C1 segment of cervical spinal cord (tissue), 14 donors: Measurements from ENCODE around the gene CA5A.
A peak's percentile ranks its signal among the peaks of the same experiment; 100 is the strongest.
"Not testable (repeated sequence)": the region's sequence is repeated elsewhere in the genome, so short reads cannot be mapped to it uniquely, and the experiment has no call there.

ENCODE experiments used
- DNase-seq, 14 donors: peaks; one replicate each; lab custom pipeline; 2025; lab: John Stamatoyannopoulos, UW

The CA5A gene

DNA sequence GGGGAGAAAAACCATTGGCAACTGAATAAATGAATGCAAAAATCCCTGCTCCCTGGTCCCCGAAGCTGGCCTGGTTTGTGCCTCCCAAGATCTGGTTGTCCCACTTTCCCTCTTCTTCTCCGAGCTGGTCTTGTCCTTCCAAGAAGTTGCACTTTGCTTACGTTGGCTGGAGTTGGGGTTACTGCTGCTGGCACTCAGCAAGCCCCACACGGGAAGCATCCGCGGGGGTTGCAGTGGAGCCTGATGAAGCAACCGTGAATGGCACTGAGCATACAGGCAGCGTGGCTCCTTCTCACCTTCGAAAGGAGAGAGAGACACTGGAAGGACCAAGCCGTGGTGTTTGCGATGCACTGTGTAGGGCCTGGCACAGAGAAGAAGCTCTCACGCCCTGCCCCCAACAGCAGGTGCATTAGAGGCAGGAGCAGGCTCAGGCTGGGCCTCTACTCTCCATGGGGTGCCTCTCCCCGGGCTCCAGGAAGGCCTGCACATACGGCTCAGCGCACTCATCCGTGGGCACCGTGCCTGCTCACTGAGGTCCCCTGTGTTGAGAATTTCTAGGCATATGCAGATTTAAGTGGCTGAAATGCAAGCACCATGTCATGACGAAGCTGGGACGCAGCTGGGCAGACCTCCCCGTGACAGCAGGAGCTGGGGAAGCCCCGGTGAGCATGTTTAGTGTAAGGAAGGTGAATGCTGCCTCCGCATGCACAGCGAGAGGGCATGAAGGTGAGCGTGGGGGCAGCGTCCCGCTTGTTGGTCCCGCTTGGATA is 12.1 kb downstream of the CA5A start:
- peak in 1 of 14 donors; percentile 33 for DNase-seq

DNA sequence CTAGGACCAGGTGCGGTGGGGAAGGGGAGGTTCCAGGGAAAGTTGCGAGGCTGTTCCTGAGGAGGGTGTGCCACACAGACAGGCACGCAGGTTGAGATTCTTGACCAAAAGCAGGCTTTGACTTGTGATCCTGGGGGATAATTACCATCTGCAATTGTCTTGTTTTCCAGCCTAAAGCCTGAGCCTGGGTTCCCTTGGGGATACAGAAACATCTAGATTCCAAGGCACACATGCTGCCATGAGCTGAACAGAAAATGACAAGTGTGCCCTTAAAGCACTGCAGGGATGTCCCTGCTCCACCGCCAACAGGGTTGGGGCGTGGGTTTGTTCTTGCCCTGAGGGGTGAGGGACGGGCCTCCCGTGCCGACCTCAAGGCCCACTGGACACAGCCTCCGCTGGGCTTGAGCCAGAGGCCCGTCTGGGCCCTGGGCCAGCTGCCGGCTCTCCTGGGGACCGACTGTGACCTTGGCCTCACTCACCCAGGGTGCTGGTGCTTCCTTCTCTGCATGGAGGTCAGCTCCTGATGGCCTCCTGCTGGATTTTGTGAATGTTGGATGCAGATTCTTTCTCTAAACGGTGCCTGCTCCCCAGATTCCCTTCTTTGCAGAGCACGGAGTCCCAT is 14.0 kb downstream of the CA5A start:
- no peak for DNase-seq

DNA sequence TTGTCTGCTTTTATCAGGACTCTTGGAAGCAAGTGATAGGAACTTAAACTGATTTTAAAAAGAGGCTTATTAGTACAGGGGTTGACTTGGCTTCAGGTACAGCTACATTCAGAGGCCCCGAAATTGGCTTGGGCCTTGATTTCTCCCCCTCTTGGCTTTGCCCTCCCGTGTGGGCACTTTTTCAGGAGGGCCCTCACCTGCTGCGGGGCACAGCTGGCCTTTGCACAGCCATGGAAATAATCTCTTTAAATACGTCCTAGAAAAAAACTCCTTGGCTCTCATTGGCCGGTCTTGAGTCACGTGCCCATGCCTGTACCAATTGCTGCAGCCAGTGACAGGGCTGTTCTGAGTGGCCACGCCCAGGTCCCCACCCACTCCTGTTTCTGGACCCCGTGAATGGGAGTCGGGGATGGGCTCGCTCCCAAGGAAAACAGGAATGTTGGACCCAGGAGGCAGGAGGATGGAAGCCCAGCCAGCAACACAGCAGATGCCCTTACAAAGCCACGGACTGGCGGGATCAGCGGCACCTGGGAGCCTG is 15.0 kb downstream of the CA5A start:
- peak in 2 of 14 donors; percentile 59 to 96 for DNase-seq

DNA sequence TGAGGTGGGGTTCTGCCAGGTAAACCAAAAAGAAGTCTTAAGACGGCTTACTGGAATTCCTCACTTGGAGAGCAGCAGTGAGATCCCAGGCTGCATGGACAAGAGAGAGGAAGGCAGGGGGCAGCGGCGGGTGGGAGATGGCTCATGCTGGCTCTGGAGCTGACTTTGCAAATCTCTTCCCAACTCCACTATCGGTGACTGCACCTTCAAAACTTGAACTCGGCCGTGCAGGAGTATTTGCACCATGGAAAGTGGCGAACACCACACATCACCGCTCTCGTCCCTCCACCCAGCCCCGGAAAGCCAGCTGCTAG is 16.7 kb downstream of the CA5A start:
- DNase-seq = no peak

DNA sequence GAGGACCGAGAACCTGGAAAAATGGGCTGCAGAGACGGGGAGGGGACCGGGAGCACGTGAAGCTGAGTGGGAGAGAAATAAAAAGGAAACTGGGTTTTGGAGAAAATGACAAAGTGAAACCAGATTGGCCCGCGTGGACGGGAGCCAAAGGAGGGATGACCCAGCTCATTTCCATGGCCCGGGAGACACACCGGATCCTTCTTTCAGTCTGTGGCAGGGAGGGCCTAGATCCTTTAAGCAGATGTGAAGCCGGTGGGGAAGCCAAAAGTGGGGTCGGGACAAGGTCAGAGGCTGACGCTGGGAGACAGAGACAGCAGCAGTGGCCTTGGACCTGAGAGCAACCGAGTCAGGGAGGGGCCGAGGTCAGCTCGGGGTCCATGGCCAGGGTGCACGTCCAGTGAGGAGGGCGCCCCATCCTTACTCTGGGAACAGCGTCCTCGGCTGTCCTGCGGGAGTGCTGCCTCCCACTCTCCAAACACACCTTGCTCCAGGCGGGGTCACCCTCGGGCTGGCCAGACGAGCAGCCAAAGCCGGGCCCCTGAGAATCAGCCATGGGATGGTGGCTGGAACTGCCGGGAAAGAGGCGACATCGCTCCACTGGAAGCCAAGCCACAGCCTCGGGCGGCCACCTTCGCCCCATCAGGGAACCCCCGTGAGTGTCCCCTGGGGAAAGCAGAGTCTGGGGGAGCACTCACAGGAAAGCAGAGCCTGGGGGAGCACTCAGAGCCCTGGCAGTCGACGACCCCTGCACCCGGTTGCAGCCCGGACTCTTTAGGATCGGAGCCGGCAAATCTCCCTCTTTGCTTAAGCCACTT is 17.3 kb downstream of the CA5A start:
- peak in 6 of 14 donors; percentile 27 to 50 (median 28) for DNase-seq

DNA sequence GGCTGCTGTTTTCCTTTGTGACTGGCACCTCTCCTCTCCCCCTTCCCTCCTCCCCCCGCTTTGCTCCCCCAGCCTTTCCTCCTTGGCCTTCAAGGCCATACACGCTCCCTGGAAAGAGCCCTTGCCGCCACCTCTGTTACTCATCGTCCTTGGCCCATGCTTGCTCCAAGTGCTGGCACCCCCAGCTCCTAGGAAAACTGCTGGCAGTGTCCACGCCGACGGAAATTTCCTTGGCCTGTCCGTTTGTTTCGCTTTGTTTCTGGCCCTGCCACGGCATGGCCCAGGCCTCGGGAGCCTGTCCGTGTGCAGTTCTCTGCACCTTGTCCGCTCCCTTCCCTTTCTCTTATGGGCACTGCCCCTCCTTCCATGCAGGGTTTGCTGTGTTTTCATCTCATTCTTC is 18.0 kb downstream of the CA5A start:
- DNase-seq = peak in 8 of 14 donors; percentile 18 to 81 (median 39)

DNA sequence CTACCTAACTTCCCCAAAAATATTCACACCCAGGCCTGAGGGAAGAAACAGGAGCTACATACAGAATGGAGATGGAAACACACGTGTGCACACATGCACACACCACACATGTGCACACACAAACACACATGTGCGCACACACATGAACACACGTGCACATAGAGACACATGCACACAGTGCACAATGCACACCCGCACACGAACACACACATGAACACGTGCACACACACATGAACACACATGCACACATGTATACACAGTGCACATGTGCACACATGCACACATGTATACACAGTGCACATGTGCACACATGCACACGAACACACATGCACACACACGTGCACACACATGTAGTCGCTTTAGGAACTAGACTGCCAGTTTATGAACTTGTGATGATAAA is 18.8 kb downstream of the CA5A start:
- no peak for DNase-seq

DNA sequence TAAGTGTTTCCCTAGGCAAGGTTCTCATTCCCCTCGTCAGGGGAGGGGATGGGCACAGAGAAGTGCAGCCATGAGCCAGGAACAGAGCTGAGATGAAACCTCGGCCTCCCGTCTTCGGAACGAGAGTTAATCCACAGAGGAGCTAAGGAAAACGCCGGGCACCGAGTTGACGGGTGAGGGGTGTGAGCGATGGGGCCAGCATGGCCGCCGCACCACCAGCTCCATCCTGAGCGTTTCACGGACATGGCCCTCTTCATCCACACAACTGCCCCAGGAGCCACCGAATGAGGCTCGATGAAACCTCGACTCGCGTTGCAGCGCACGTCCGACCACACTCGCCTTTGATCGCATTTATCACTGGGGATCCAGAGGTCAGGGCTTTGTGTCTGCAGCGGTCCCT is 21.5 kb downstream of the CA5A start:
- no peak for DNase-seq

DNA sequence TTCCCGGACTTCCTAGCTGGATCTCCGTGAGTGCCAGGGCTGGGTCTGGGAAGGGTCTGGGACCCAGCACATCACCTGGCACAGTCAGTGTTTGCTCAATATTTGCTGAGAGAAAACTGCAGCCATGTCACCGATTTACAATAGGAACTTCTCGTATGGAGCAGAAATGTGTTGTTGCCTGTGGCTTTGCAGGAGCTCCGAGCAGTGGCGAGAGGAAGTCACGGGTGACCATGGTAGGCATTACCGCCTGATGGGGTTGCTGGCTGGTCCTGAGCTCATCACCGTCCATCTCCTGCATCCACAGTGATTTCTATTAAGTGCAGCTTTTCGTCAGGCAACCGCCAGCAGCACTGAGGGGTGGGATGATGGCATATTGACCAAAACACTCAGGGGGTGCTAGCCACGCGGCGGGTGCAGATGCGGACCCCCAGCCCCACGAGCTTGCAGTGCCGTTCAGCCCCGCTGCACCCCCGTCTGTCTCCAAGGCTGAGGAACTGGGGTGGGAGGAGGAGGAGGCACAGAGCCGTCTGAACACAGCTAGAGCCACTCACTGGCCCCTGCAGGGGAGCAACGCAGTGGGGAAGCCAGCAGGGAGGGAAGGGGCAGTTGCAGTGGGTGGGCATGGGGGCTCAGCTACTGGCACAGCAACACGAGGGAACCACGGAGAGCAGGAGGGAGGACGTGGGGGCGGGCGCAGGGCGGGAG is 22.2 kb downstream of the CA5A start:
- not testable (repeated sequence) for DNase-seq

DNA sequence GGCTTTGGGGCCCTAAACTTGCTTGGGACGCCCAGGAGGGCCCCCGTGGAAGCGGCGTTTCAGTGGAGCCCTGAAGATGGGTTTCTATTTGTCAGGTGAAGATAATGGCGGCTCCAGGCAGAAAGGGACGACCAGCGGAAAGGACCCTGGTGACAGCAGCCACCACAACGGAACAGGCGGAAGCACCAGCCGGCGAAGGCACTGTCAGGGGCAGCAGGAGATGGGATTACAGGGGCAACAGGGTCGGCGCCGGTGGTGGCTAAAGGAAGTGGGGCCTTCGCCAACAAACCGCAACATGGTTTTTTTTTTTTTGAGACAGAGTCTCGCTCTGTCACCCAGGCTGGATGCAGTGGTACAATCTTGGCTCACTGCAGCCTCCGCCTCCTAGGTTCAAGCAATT is 23.6 kb downstream of the CA5A start:
- DNase-seq = not testable (repeated sequence)

DNA sequence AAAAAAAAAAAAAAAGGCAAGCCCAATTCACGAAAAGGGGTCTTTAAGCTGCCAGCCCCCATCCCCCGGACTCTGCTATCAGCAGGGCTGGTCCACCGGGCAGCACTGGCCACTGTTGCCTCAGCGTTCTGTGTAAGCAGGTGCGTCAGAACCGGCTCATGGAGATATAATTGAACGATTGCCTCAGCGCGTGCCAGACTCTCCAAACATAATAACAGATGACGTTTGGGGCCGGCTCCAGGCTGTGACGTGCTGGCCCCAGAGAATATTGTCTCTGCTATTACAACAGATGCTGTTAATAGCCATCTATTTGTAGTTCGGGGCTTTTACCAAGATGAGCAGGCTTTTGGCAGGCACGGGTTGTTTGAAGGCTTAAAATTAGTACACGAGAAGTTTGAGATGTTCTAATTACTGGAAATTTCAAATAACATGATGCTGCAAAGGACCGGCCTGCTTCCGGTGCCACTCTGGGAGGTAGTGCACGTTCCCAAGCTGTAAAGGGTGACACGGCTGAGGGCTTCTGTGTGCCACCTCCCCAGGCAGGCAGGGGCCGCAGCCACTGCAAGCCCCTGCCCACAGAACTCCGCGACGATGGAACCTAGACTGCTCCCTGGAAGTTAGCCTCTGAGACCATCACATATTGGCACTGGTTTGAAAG is 25.1 kb downstream of the CA5A start:
- DNase-seq = peak in 1 of 14 donors; percentile 85

DNA sequence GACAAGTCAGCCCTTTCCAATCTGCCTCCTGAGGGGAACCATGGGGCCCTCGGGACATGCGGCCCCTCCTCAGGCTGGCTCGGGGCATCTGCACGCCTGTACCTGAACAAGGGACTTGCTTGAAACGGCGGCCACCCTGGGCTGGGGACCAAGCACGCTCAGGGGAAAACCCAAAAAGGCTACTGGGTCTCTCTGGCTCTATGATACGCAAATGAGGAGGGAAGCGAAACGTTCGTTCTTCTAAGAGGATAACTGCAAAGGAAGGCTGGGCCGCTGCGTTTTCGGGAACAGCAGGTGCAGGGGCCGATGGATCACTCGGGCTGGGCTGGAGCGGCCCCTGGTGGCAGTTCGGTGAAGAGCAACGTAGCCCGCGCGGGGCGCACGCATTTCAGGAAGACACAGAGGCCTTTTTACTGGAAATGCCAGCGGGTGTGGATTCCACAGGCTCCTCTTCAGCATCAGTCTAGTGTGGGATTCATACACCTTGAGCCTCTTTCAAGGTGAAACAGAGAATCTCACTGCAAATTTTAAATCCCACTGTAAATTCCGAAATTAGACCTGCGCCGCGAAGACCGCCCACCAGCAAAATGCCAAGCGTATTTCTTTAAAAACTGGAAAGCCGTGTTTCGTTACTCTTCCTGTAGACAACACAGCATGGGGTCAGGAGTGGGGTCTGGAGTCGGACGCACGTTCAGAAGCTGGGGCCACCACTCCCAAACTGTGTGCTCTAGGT is 27.0 kb downstream of the CA5A start:
- DNase-seq = peak in 11 of 14 donors; percentile 9 to 68 (median 32)

DNA sequence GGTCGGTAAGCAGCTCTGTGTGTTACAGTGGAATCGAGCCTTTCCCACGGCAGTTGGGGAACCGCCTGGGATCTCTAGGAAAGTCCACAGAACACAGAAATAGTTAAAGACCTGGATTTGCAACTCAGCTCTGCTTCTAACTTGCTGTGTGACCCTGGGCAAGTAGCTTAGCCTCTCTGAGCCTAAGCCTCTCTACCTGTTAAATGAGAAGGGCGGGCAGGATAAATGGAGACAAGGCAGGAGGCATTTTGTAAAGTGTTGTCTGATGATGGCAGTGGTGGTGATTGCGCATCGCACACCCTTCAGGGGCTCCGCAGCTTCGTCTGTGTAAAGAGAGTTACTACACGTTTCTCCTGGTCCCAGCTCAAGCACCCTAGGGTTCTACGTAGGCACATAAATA is 28.2 kb downstream of the CA5A start:
- DNase-seq = not testable (repeated sequence)

DNA sequence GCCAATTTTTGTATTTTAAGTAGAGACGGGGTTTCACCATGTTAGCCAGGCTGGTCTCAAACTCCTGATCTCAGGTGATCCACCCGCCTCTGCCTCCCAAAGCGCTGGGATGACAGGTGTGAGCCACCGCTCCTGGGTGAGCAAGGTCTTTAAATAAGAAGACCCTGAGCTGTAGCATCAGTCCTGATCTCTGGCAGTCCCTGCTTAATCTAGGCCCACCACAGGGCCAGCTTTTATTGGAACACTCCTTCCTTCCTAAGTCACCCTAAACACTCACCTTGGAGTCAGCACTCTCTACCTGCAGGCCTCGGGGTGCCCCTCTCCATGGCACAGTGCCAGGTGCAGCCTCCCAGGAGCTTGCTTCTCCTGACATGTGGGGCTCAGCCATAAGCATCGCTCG is 30.8 kb downstream of the CA5A start:
- not testable (repeated sequence) for DNase-seq

DNA sequence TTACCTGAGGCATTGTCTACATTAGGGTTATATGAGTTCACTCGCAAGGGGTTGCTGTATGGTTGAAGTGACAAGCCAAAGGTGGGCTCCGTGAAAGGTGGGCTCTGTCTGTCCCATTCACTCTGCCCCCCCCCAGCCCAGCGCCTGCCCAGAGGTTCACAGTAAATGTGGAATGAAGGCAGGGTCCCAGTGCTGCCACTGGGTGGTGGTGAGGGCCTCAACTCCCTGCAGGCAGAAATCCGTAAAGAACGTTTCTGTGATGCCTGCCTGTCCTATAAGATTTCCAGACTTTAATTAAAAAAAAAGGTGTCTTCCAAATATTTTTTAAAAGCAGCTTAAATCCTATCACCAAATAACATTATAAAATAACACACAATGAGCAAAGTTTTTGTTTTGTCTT is 31.4 kb downstream of the CA5A start:
- DNase-seq = not testable (repeated sequence)

DNA sequence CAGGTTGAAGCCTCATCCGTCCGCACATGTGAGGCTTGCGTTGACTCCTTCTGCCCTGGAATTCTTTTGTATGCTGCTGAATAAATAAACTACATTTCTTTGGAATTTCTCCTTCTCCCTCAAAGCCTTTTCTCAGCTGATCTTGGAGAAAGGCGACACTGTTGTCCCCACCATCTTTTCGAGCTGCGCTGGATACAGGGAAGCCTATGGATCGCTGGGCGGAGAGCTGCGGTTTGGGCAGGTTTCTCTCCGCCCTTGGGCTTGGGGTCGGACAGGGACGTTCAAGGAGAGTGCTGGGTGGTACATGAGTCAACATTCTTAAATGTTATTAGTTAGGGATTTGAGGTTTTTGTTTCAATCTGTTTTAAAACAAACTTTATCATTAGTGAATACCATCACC is 35.8 kb downstream of the CA5A start:
- not testable (repeated sequence) for DNase-seq

DNA sequence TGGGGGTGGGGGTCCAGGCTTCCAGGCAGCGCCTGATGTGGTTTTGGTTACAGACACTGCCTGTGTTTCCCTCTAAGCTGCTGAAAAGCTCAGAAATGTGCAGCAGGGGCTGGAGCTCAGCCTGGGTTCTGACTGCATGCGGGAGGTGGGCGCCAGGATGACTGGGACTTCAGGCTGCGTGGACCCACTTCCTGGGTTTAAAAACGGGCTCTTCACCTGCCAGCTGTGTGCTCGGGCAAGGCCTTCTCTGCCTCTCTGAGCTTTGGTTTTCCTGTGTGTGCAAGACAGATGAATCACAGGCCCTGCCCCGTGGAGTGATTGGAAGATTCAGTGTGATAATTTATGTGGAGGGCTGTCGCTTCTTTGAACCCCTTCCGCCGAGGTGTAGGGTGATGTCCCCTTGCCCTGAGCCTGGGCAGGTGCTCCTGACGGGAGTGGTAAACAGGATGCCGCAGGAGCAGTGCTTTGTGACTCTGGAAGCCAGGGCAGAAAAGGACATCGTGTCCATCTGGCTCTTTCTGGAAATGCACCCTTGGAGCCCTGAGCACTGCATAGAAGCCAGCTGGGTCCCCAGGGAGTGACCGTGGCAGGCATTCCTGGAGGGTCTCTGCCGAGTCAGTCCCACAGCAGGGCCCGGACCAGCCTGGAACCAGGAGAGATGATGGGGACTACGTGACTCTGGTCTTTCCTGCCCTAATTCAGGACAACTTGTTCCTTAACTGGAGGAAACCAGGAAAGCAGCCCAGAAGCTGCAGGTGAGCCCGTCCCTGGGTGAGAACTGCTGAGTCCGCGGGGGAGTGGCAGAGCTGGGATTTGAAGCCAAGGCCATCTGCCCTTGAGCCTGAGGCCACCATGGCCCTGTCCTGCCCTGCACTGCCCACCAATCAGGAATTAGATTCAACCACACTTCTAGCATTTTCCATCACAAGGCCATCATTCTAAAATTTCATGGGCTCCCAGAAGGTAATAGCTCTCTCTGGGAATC is 38.5 kb downstream of the CA5A start:
- peak in 2 of 14 donors; percentile 26 to 89 for DNase-seq

DNA sequence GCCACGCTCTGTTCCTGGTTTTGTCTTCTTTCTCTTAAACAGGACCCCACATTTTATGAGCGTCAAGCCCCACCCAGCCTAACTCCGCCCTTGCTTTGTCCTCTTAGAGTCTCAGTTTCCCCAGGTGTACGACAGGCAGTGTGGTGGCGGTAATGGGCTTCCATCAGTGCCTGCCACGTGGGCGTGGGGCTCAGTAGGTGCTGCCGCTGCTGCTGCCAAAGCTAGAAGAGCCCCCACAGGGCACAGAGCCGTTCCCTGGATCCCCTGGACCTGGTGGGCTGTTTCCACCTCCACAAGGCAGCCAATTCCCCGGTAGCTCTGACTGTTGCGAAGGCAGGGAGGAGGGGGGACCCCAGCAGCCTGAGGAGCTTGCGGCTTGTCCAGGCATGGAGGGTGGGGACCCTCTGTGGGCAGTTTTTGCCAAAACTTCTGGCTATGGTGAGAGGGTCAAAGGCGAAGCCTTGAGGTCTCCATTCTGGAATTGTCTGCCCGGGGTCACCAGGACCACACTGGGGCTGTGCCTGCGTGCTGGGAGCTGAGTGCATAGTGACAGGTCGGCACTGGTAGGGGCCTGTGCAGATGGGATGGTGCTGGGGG is 39.3 kb downstream of the CA5A start:
- not testable (repeated sequence) for DNase-seq
